ENCODE measurements around the gene OPHN1. TPM values are rescaled to one million over a fixed set of nuclear protein-coding genes. Genes with fewer than 3 reads are reported as not detected.

Gene OPHN1
- total and polyA plus RNA-seq, 10 of the 15 experiments (the other 5 are each of a cell fraction or from before 2014, with no cell fraction given), result under 0.01 to 0.03 (median 0.03) TPM; not detected in 6

DNA sequence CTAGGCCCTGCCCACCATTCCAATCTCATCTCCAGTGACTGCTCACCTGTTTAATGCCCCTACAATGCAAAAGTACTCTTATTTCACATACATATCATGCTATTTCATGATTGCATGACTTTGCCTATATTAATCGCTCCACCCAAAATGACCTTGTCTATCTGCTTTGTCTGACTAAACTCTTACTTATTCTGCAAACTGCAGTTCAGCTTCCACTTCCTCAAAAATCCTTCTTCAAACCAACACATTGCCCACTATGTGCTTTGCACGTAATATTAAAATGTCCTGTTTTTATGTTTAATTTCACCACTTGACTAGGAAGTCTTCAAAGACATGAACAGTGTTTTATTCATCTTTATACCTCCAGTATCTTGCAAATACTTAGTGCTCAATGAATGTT lies 229.6 kb downstream of the OPHN1 start (continued):
- TF ChIP-seq, protein P1, sequence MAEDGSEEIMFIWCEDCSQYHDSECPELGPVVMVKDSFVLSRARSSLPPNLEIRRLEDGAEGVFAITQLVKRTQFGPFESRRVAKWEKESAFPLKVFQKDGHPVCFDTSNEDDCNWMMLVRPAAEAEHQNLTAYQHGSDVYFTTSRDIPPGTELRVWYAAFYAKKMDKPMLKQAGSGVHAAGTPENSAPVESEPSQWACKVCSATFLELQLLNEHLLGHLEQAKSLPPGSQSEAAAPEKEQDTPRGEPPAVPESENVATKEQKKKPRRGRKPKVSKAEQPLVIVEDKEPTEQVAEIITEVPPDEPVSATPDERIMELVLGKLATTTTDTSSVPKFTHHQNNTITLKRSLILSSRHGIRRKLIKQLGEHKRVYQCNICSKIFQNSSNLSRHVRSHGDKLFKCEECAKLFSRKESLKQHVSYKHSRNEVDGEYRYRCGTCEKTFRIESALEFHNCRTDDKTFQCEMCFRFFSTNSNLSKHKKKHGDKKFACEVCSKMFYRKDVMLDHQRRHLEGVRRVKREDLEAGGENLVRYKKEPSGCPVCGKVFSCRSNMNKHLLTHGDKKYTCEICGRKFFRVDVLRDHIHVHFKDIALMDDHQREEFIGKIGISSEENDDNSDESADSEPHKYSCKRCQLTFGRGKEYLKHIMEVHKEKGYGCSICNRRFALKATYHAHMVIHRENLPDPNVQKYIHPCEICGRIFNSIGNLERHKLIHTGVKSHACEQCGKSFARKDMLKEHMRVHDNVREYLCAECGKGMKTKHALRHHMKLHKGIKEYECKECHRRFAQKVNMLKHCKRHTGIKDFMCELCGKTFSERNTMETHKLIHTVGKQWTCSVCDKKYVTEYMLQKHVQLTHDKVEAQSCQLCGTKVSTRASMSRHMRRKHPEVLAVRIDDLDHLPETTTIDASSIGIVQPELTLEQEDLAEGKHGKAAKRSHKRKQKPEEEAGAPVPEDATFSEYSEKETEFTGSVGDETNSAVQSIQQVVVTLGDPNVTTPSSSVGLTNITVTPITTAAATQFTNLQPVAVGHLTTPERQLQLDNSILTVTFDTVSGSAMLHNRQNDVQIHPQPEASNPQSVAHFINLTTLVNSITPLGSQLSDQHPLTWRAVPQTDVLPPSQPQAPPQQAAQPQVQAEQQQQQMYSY (CRISPR knock-in tag; IDR thresholded peaks at IDR 0.05), result no peak

DNA sequence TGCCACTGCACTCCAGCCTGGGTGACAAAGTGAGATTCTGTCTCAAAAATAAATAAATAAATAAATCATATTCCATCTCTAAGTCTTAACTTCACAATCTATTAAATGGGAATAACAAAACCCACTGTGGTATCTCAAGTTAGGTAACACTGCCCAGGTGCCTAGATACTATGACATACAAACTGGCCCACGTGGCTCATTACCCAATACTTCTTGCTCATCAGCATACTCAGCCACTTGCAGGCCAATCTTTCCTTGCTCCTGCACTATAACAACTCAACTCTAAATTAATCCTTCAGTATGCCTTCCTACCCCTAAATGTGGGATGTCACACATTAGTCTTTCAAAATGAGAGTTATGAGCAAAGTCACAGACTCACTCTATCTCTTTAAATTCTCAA lies 230.1 kb downstream of the OPHN1 start:
- FAIRE-seq, result no peak
- intact Hi-C loops (cut with micrococcal nuclease; ENCODE audit: unreplicated experiment), result no loop called here

More for the DNA sequence above, 230.1 kb downstream of the OPHN1 start:
- Histone ChIP-seq H3K27ac (ENCODE audit: control insufficient read depth, insufficient read depth) (no peak overlapping the region), H3K4me1 (ENCODE audit: control insufficient read depth, insufficient read depth, low read length) (no peaks in the 10 kb centered on the region), H3K4me3 (no peak overlapping the region), H3K36me3 (ENCODE audit: control insufficient read depth in 2 of 2, insufficient read depth in 2 of 2, low read length in 1 of 2) (no peaks in the 10 kb centered on the region), H3K79me2 (ENCODE audit: control insufficient read depth, insufficient read depth, low read length) (no peaks in the 10 kb centered on the region), H4K20me1 (ENCODE audit: control insufficient read depth, insufficient read depth) (no peaks in the 10 kb centered on the region), H3K9me3 (replicated peaks; ENCODE audit: control insufficient read depth, insufficient read depth, low read length) (no peaks in the 10 kb centered on the region), H3K27me3 (replicated peaks in 1 of 2; ENCODE audit: control insufficient read depth in 2 of 2, insufficient read depth in 2 of 2, low read length in 1 of 2) (no peaks in the 10 kb centered on the region), H3K9ac (ENCODE audit: control insufficient read depth, insufficient read depth, low read length) (no peak overlapping the region), H3K4me2 (ENCODE audit: control insufficient read depth, insufficient read depth) (no peak overlapping the region), H2AFZ (ENCODE audit: control insufficient read depth, low read depth, low read length) (no peak overlapping the region)
- CTCF ChIA-PET, result no interaction called here
- SMC1A ChIA-PET (ENCODE audit: uncharacterized antibody, unreplicated experiment), result no interaction called here
- RAD21 ChIA-PET (ENCODE audit: unreplicated experiment), result no interaction called here
- in situ Hi-C loops (cut with MboI), result no loop called here
- DNase-seq (ENCODE audit: low read depth, low spot score) (no peak), ATAC-seq (no peak)
- BruUV-seq (replicated peaks), result no TSS peak
- POLR2A ChIA-PET, result no interaction called here
- WGBS (ENCODE audit: insufficient coverage, insufficient replicate concordance, low lambda C conversion rate, missing lambda C conversion rate), result 0% methylated on average over 1 of the region's 1 CpG
- TF ChIP-seq SIN3A (IDR thresholded peaks at IDR 0.05; ENCODE audit: low read depth, low read length), result no peak
- TF ChIP-seq BRCA1 (IDR thresholded peaks at IDR 0.05; ENCODE audit: low read depth, low read length), result no peak
- TF ChIP-seq, protein P2, sequence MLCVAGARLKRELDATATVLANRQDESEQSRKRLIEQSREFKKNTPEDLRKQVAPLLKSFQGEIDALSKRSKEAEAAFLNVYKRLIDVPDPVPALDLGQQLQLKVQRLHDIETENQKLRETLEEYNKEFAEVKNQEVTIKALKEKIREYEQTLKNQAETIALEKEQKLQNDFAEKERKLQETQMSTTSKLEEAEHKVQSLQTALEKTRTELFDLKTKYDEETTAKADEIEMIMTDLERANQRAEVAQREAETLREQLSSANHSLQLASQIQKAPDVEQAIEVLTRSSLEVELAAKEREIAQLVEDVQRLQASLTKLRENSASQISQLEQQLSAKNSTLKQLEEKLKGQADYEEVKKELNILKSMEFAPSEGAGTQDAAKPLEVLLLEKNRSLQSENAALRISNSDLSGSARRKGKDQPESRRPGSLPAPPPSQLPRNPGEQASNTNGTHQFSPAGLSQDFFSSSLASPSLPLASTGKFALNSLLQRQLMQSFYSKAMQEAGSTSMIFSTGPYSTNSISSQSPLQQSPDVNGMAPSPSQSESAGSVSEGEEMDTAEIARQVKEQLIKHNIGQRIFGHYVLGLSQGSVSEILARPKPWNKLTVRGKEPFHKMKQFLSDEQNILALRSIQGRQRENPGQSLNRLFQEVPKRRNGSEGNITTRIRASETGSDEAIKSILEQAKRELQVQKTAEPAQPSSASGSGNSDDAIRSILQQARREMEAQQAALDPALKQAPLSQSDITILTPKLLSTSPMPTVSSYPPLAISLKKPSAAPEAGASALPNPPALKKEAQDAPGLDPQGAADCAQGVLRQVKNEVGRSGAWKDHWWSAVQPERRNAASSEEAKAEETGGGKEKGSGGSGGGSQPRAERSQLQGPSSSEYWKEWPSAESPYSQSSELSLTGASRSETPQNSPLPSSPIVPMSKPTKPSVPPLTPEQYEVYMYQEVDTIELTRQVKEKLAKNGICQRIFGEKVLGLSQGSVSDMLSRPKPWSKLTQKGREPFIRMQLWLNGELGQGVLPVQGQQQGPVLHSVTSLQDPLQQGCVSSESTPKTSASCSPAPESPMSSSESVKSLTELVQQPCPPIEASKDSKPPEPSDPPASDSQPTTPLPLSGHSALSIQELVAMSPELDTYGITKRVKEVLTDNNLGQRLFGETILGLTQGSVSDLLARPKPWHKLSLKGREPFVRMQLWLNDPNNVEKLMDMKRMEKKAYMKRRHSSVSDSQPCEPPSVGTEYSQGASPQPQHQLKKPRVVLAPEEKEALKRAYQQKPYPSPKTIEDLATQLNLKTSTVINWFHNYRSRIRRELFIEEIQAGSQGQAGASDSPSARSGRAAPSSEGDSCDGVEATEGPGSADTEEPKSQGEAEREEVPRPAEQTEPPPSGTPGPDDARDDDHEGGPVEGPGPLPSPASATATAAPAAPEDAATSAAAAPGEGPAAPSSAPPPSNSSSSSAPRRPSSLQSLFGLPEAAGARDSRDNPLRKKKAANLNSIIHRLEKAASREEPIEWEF (IDR thresholded peaks at IDR 0.05; ENCODE audit: insufficient replicate concordance, low read depth, low read length), result no peak
- no peak for TF ChIP-seq RELA (IDR thresholded peaks at IDR 0.05; ENCODE audit: borderline replicate concordance, partially characterized antibody)
- TF ChIP-seq, protein P1 (CRISPR knock-in tag; IDR thresholded peaks at IDR 0.05), result no peak
- TF ChIP-seq BACH1 (IDR thresholded peaks at IDR 0.05; ENCODE audit: borderline replicate concordance), result no peak
- TF ChIP-seq, protein P3, sequence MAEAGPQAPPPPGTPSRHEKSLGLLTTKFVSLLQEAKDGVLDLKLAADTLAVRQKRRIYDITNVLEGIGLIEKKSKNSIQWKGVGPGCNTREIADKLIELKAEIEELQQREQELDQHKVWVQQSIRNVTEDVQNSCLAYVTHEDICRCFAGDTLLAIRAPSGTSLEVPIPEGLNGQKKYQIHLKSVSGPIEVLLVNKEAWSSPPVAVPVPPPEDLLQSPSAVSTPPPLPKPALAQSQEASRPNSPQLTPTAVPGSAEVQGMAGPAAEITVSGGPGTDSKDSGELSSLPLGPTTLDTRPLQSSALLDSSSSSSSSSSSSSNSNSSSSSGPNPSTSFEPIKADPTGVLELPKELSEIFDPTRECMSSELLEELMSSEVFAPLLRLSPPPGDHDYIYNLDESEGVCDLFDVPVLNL (IDR thresholded peaks at IDR 0.05; ENCODE audit: low read depth, low read length), result no peak
- no peak for TF ChIP-seq TBL1XR1 (IDR thresholded peaks at IDR 0.05; ENCODE audit: low read depth, low read length)
